A673 (cell line): ENCODE results near the gene LENG1. TPM values are rescaled to one million over a fixed set of nuclear protein-coding genes. Genes with fewer than 3 reads are reported as not detected.

Source experiments
- BruUV-seq: library from RNA; stranded (reverse); fragments of 400-500 nt; replicated peaks from 2 replicates; lab custom pipeline; 2021; lab: Mats Ljungman, UMichigan
- CTCF ChIA-PET: fragments of 300-600 bp; sonication (Branson Sonifier 250); formaldehyde crosslinking; loops from one replicate; lab custom pipeline; 2022; ENCODE audit warnings: antibody characterized with exemption; lab: Charles Lee
- POLR2A ChIA-PET: fragments of 300-600 bp; sonication (Branson Sonifier 250); formaldehyde crosslinking; loops from one replicate; lab custom pipeline; 2022; ENCODE audit warnings: antibody characterized with exemption; ENCODE audit not compliant: low non-redundant PET; lab: Charles Lee
- DNase-seq: peaks from one replicate; pipeline ENCODE4 v3.0.0-alpha.2; 2015; ENCODE audit warnings: low spot score
- H3K27ac ChIP-seq: fragments of 200-600 bp; sonication (generic); 2 replicates; pipeline ENCODE4 v1.5.1; 2016; ENCODE audit warnings: mixed run types, low read depth, mild to moderate bottlenecking, mixed read lengths, antibody characterized with exemption, low read length; ENCODE audit not compliant: poor library complexity, severe bottlenecking
- H3K27me3 ChIP-seq: fragments of 200-600 bp; sonication (generic); replicated peaks from 2 replicates; pipeline ENCODE4 v1.6.1; 2017; ENCODE audit warnings: mixed run types, low read depth, mild to moderate bottlenecking, mixed read lengths, antibody characterized with exemption, low read length; ENCODE audit not compliant: insufficient read depth, poor library complexity
- H3K36me3 ChIP-seq: fragments of 200-600 bp; sonication (generic); 2 replicates; pipeline ENCODE4 v1.6.1; 2016; ENCODE audit warnings: mixed run types, mild to moderate bottlenecking, mixed read lengths, antibody characterized with exemption, low read length; ENCODE audit not compliant: insufficient read depth, poor library complexity, severe bottlenecking
- H3K4me1 ChIP-seq: fragments of 200-600 bp; sonication (generic); 2 replicates; pipeline ENCODE4 v1.6.1; 2017; ENCODE audit warnings: mixed run types, mild to moderate bottlenecking, mixed read lengths, antibody characterized with exemption, low read length; ENCODE audit not compliant: insufficient read depth, poor library complexity, severe bottlenecking
- H3K4me3 ChIP-seq: fragments of 200-600 bp; sonication (generic); 2 replicates; pipeline ENCODE4 v1.5.1; 2016; ENCODE audit warnings: low read depth, mixed run types, mild to moderate bottlenecking, mixed read lengths, low read length; ENCODE audit not compliant: poor library complexity, severe bottlenecking
- H3K9me3 ChIP-seq: fragments of 200-600 bp; sonication (generic); 2 replicates; pipeline ENCODE4 v1.6.1; 2016; ENCODE audit warnings: mixed run types, low read depth, mild to moderate bottlenecking, mixed read lengths, antibody characterized with exemption, low read length; ENCODE audit not compliant: poor library complexity, severe bottlenecking
- EZH2 ChIP-seq: fragments of 200-600 bp; sonication (generic); IDR thresholded peaks from 2 replicates; pipeline ENCODE4 v1.6.1; 2017; ENCODE audit warnings: borderline replicate concordance, low read depth, mild to moderate bottlenecking, mixed read lengths, antibody characterized with exemption, low read length; ENCODE audit not compliant: poor library complexity, severe bottlenecking
- intact Hi-C: fragments of 100-400 bp; cut with micrococcal nuclease; formaldehyde crosslinking; loops from one replicate; pipeline ENCODE4 v1.10.0; 2022; ENCODE audit not compliant: unreplicated experiment
- total RNA-seq: library from RNA; stranded (reverse); gene quantifications from 2 replicates; pipeline ENCODE4 v1.2.3, GENCODE V29; 2021
- TF ChIP-seq, protein P1 (sequence below): fragments of 300-800, 200-600 bp; sonication (generic); conservative IDR thresholded peaks from 2 replicates; pipeline ENCODE4 v1.5.1; 2017; ENCODE audit warnings: low read depth, mild to moderate bottlenecking, antibody characterized with exemption, low read length, moderate library complexity, mixed read lengths

Gene LENG1
- total RNA-seq, 1 experiment from 2014 or later: 9.7 TPM

DNA sequence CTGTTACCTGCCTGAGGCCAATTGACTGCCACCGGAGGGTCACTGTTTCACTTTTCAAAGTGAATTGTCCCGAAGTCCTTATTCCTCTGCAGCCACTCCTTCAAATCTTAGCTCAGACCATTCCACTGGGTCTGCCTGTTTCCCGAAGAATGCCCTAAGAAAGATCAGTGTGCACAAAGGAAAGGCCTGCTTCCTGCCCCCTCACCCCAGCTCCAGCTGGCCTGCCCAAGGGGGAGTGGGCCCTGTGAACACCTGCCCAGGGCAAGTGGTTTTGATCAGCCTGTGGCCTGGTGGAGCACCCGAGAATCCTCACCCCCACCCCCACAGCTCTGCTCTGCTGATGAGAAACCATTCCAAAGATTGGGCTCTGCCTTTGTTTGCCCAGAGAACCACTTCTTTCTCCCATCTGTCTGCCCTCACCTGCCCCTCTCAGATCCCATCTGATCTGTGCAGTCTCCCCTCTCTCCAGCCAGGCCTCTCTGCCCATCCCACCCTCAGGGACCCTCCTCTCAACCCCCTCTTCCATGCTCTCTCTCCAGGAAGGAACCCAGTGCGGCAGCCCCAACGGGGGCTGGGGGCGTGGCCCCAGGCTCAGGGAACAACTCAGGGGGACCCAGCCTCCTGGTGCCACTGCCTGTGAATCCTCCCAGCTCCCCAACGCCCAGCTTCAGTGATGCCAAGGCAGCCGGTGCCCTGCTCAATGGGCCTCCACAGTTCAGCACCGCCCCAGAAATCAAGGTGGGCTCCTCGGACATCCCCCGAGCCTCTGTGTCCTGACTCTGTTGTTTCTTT is 10.3 kb downstream of the LENG1 start:
- Histone ChIP-seq H3K27me3 (no peaks in the 10 kb centered on the region), H3K4me3 (no peak overlapping the region), H3K27ac (no peak overlapping the region), H3K36me3 (peaks cover 94% of the 10 kb centered on the region), H3K4me1 (no peaks in the 10 kb centered on the region), H3K9me3 (no peaks in the 10 kb centered on the region)
- DNase-seq: no peak
- ChIA-PET POLR2A (no interaction called here), CTCF (no interaction called here)
- no TSS peak for BruUV-seq
- intact Hi-C loops: no loop called here
- TF ChIP-seq, protein P1, sequence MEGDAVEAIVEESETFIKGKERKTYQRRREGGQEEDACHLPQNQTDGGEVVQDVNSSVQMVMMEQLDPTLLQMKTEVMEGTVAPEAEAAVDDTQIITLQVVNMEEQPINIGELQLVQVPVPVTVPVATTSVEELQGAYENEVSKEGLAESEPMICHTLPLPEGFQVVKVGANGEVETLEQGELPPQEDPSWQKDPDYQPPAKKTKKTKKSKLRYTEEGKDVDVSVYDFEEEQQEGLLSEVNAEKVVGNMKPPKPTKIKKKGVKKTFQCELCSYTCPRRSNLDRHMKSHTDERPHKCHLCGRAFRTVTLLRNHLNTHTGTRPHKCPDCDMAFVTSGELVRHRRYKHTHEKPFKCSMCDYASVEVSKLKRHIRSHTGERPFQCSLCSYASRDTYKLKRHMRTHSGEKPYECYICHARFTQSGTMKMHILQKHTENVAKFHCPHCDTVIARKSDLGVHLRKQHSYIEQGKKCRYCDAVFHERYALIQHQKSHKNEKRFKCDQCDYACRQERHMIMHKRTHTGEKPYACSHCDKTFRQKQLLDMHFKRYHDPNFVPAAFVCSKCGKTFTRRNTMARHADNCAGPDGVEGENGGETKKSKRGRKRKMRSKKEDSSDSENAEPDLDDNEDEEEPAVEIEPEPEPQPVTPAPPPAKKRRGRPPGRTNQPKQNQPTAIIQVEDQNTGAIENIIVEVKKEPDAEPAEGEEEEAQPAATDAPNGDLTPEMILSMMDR: no peak
- no peak for TF ChIP-seq EZH2

DNA sequence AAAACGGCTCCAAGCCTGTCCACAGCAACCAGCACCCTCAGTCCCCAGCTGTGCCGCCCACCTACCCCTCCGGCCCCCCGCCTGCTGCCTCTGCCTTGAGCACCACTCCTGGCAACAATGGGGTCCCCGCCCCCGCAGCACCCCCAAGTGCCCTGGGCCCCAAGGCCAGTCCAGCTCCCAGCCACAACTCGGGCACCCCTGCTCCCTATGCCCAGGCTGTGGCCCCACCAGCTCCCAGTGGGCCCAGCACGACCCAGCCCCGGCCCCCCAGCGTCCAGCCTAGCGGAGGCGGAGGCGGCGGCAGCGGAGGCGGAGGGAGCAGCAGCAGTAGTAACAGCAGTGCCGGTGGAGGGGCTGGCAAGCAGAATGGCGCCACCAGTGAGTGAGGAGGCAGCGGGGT is 11.4 kb downstream of the LENG1 start:
- CTCF ChIA-PET: no interaction called here
- H3K4me1 ChIP-seq: no peaks in the 10 kb centered on the region
- no peaks in the 10 kb centered on the region for H3K27me3 ChIP-seq
- no peak for DNase-seq
- POLR2A ChIA-PET: no interaction called here
- H3K9me3 ChIP-seq: no peaks in the 10 kb centered on the region
- peaks cover 94% of the 10 kb centered on the region for H3K36me3 ChIP-seq
- H3K27ac ChIP-seq: no peak overlapping the region
- TF ChIP-seq, protein P1: no peak
- no peak for TF ChIP-seq EZH2
- TSS peak; percentile 15 for BruUV-seq
- intact Hi-C loops: no loop called here
- no peak overlapping the region for H3K4me3 ChIP-seq

DNA sequence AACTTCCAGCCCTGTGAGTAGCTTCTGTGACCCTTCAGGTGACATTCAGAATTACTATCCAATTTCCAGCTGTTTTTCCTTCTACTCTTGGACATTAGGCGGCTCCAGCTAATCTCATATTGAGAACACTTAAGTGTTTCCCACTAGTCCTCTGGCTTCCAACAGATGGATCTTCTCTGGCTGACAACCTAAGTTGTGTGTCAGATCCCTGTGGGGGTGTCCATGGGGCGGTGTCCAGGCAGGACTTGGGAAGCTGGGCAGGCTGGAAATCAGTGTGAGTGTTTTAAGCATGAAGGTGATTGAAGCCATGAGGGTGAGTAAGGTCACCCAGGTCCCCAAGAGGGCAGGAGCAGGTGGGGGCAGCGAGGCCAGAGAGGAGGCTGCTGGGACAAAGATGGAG is 11.8 kb downstream of the LENG1 start:
- no TSS peak for BruUV-seq
- POLR2A ChIA-PET: no interaction called here
- Histone ChIP-seq H3K27ac (no peak overlapping the region), H3K4me3 (no peak overlapping the region), H3K36me3 (peaks cover 94% of the 10 kb centered on the region), H3K27me3 (no peaks in the 10 kb centered on the region), H3K4me1 (no peaks in the 10 kb centered on the region), H3K9me3 (no peaks in the 10 kb centered on the region)
- DNase-seq: no peak
- no peak for TF ChIP-seq EZH2
- TF ChIP-seq, protein P1: no peak
- intact Hi-C loops: no loop called here
- CTCF ChIA-PET: no interaction called here
